ENCODE results near the gene SCYGR2. TPM values are rescaled to one million over a fixed set of nuclear protein-coding genes. Genes with fewer than 3 reads are reported as not detected.

The SCYGR2 gene
- total and polyA plus RNA-seq, 4 donors: not detected

GRCh38 chr2:227616631-227617030 lies 17.9 kb downstream of the SCYGR2 start:
- H3K9me3 ChIP-seq (ENCODE audit: control insufficient read depth in 4 of 4, low read length in 3 of 4): no peaks in the 10 kb centered on the region
- H3K27me3 ChIP-seq (ENCODE audit: control insufficient read depth in 4 of 4, insufficient read depth in 4 of 4, low read length in 3 of 4): no peaks in the 10 kb centered on the region
- no peak for TF ChIP-seq TAF1 (conservative IDR thresholded peaks at IDR 0.05)
- no peak for TF ChIP-seq FOXA1 (IDR thresholded peaks at IDR 0.05)
- TF ChIP-seq FOXA2 (IDR thresholded peaks at IDR 0.05): no peak
- TF ChIP-seq RXRA (IDR thresholded peaks at IDR 0.05): no peak
- no peak for TF ChIP-seq HNF4G (IDR thresholded peaks at IDR 0.05)
- TF ChIP-seq RAD21 (IDR thresholded peaks at IDR 0.05): no peak
- no peak for TF ChIP-seq HNF4A (conservative IDR thresholded peaks at IDR 0.05)
- TF ChIP-seq SP1 (IDR thresholded peaks at IDR 0.05): no peak
- TF ChIP-seq REST (IDR thresholded peaks at IDR 0.05): no peak
- TF ChIP-seq, protein P1, sequence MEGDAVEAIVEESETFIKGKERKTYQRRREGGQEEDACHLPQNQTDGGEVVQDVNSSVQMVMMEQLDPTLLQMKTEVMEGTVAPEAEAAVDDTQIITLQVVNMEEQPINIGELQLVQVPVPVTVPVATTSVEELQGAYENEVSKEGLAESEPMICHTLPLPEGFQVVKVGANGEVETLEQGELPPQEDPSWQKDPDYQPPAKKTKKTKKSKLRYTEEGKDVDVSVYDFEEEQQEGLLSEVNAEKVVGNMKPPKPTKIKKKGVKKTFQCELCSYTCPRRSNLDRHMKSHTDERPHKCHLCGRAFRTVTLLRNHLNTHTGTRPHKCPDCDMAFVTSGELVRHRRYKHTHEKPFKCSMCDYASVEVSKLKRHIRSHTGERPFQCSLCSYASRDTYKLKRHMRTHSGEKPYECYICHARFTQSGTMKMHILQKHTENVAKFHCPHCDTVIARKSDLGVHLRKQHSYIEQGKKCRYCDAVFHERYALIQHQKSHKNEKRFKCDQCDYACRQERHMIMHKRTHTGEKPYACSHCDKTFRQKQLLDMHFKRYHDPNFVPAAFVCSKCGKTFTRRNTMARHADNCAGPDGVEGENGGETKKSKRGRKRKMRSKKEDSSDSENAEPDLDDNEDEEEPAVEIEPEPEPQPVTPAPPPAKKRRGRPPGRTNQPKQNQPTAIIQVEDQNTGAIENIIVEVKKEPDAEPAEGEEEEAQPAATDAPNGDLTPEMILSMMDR (IDR thresholded peaks at IDR 0.05; ENCODE audit: low read depth, low read length, missing input control): no peak
- TF ChIP-seq ZBTB33 (IDR thresholded peaks at IDR 0.05): no peak
- TF ChIP-seq GABPA (IDR thresholded peaks at IDR 0.05 in 1 of 2, conservative IDR thresholded peaks at IDR 0.05 in 1 of 2): no peak
- TF ChIP-seq ATF3 (IDR thresholded peaks at IDR 0.05): no peak
- no peak for TF ChIP-seq EGR1 (IDR thresholded peaks at IDR 0.05; ENCODE audit: low read depth in 2 of 2)
- 59% methylated on average over 4 of the region's 4 CpGs for WGBS
- H3K4me1 ChIP-seq (ENCODE audit: control insufficient read depth in 4 of 4, insufficient read depth in 4 of 4, low read length in 3 of 4): peaks cover 0 to 2% (median 0%) of the 10 kb centered on the region in 4 donors
- H3K36me3 ChIP-seq (ENCODE audit: control insufficient read depth in 4 of 4, insufficient read depth in 3 of 4, low read depth in 1 of 4, low read length in 3 of 4): no peaks in the 10 kb centered on the region
- H3K9ac ChIP-seq (ENCODE audit: low read depth in 1 of 2, low read length in 2 of 2): no peak overlapping the region
- no peak for DNase-seq (ENCODE audit: low spot score)
- H3K27ac ChIP-seq (ENCODE audit: low read depth in 1 of 2, low read length in 2 of 2): no peak overlapping the region
- no peak overlapping the region for H3K4me3 ChIP-seq (ENCODE audit: low read depth in 1 of 3, low read length in 3 of 3)

Measured in liver (tissue), 9 donors.